Activated CD8-positive, alpha-beta memory T cell treated with anti-CD3 and anti-CD28 coated beads, Interleukin-2, amount 10 ng/mL, durations not matched to agents 7 days and 5 days (primary cell): ENCODE measurements around the gene DHX58. TPM values are rescaled to one million over a fixed set of nuclear protein-coding genes. Genes with fewer than 3 reads are reported as not detected.

Experiments
- ATAC-seq: fragments of 150-1000 bp; cut with Tn5 transposase; one replicate; pipeline ENCODE4 v1.10.0; 2021; ENCODE audit warnings: moderate library complexity
- CTCF ChIA-PET: fragments of 350-600 bp; sonication (Branson Sonifier 250); formaldehyde crosslinking; loops from one replicate; lab custom pipeline; 2021; ENCODE audit warnings: antibody characterized with exemption; lab: Charles Lee
- DNase-seq: peaks from one replicate; pipeline ENCODE4 v3.0.0-alpha.2; 2020
- H3K27ac Mint-ChIP-seq: one replicate; pipeline ENCODE4 v1.8.0; 2021; ENCODE audit warnings: mild to moderate bottlenecking, mixed read lengths
- H3K27me3 Mint-ChIP-seq: one replicate; pipeline ENCODE4 v1.8.0; 2021; ENCODE audit warnings: mixed read lengths
- H3K36me3 Mint-ChIP-seq: one replicate; pipeline ENCODE4 v1.8.0; 2021; ENCODE audit warnings: mild to moderate bottlenecking, mixed read lengths
- H3K4me1 Mint-ChIP-seq: one replicate; pipeline ENCODE4 v1.8.0; 2021; ENCODE audit warnings: mixed read lengths
- H3K4me3 Mint-ChIP-seq: one replicate; pipeline ENCODE4 v1.8.0; 2021; ENCODE audit warnings: mild to moderate bottlenecking, moderate library complexity, mixed read lengths
- H3K9me3 Mint-ChIP-seq: one replicate; pipeline ENCODE4 v1.8.0; 2022; ENCODE audit warnings: low read depth, mixed read lengths
- total RNA-seq, 2 experiments: library from RNA; stranded (reverse); gene quantifications; one replicate each; pipeline ENCODE4 v1.2.3, GENCODE V29; 2021

The DHX58 gene
- total RNA-seq, 2 experiments from 2014 or later, result 65.8 to 105 TPM

- Mint-ChIP-seq H3K27ac (no peak overlapping the region), H3K4me1 (no peaks in the 10 kb centered on the region), H3K4me3 (no peak overlapping the region), H3K9me3 (no peaks in the 10 kb centered on the region), H3K36me3 (no peaks in the 10 kb centered on the region), H3K27me3 (no peaks in the 10 kb centered on the region)
- DNase-seq (no peak), ATAC-seq (no peak)
- CTCF ChIA-PET, result no interaction called here
Measured at GRCh38 chr17:42081516-42082129, 30.9 kb downstream of the DHX58 start.

DNA sequence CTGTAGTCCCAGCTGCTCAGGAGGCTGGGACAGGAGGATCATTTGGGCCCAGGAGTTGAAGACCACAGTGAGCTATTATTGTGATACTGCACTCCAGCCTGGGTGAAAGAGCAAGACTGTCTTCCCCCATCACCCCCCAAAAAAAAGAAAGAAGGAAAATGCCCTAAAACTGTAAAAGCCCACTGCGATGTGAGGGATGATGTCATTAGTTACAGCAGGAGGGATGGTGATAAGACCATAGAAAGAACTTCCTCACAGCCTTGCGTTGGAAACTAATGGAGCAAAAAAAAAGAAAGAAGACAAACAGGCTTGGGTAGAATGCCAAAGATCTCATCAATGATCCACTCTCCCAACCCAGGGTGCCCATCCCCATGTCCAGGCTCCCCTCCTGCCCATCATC is 33.0 kb downstream of the DHX58 start:
- no peak overlapping the region for H3K27ac Mint-ChIP-seq
- CTCF ChIA-PET, result interaction anchor here (1.1 to 1.6 kb wide), 4 partner anchors 12 to 36 kb away, joined by 3 to 6 read pairs (median 4); no protein-coding TSS in a partner anchor

DNA sequence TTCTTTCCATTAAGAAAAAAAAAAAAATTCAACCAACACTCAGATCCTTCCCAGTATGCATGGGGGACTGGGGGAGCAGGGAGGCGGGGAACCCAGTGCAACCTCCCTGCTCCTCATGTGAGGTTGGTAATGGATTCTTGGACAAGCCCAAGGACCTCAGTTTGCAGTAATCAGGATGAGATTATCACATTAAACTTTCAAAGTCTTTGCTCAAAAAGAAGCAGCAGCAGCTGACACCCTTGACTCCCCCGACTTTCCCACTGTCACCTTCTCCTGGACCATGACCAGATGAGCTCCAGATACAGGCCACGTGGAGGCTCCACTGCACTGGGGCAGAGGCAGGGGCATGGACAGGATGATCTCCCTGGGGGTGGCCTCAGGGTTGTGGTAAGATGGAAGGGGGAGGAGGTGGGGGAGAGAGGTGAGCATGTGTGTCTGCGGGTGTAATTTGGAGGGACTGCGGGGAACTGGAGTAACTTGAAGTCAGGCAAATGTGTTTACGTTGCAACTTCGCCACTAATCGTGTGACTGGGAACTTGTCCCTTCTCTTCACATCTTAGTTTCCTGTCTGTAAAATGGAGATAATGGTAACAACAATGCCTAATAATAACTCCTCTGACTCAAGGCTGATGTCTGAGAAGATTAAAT is 34.0 kb downstream of the DHX58 start:
- Mint-ChIP-seq H3K27me3 (peaks cover 8% of the 10 kb centered on the region), H3K27ac (no peak overlapping the region), H3K4me1 (no peaks in the 10 kb centered on the region), H3K4me3 (no peak overlapping the region), H3K36me3 (no peaks in the 10 kb centered on the region), H3K9me3 (no peaks in the 10 kb centered on the region)
- CTCF ChIA-PET, result no interaction called here
- DNase-seq (no peak), ATAC-seq (no peak)

More for the DNA sequence above, 33.0 kb downstream of the DHX58 start:
- Mint-ChIP-seq H3K4me1 (no peaks in the 10 kb centered on the region), H3K27me3 (peaks cover 2% of the 10 kb centered on the region), H3K36me3 (no peaks in the 10 kb centered on the region), H3K4me3 (no peak overlapping the region), H3K9me3 (no peaks in the 10 kb centered on the region)
- no peak for DNase-seq
- ATAC-seq, result no peak

- Mint-ChIP-seq H3K4me1 (peaks cover 1% of the 10 kb centered on the region), H3K27ac (no peak overlapping the region), H3K9me3 (no peaks in the 10 kb centered on the region), H3K4me3 (no peak overlapping the region), H3K27me3 (peaks cover 16% of the 10 kb centered on the region), H3K36me3 (no peaks in the 10 kb centered on the region)
- ATAC-seq (no peak), DNase-seq (no peak)
- CTCF ChIA-PET, result interaction anchor here (0.7 to 2.9 kb wide), 3 partner anchors 11 to 27 kb away, joined by 3 to 17 read pairs (median 3); no protein-coding TSS in a partner anchor
Measured at GRCh38 chr17:42077755-42078154, 34.8 kb downstream of the DHX58 start.

DNA sequence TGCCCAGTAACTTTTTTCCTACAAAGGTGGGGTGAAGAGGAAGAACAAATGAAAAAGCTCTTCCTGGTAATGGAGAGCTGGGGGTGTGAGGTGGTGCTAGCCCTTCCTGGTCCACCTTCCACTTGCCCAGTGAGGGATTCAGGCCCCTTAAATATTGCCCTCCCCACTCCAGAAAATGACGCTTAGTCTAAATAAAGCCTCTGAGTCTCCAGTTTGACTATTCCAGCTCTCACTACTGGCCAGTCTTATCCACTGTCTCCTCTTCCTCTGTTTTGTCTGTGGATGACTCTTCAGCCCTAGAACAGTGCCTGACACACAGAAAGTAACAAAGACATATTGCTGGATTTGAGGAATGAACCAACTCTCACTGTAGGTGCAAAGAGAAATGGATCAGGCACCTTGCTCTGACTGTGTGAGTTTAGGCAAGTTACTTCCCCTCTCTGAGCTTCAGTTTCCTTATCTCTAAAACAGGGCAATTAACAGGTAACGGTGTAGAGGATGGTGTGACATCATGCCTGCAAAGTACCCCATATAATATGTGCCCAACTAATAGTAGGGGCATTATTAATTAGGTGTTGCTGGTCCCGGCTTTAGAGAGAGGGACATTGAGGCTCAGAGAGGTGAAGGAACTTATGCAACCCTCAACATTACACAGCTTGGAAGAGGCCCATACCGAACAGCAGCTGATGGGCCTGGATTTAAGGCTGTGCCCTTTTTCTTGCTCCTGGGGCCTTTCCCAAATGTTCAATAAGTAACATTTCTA is 35.5 kb downstream of the DHX58 start:
- no peaks in the 10 kb centered on the region for H3K9me3 Mint-ChIP-seq

DNA sequence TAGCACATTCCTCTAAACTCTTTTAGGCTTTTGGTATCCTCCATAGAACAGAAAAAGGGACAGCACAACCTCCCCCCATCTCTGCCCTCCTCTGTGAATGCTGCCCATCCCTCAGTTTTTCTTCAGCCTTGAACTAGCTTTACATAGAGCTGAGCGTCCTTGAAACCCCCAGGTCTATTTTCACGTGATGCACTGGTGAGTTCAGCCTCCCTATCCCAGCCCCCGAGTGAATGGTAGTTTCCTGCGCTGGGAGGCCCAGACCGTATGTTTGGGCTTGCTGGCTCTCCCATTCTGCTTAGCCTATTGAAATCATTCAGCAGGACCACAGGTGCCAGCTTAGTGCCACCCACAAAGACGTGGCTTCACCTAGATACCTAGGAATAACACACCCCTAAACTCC is 36.7 kb downstream of the DHX58 start:
- H3K27ac Mint-ChIP-seq, result no peak overlapping the region
- no peak for DNase-seq
- H3K4me1 Mint-ChIP-seq, result peaks cover 9% of the 10 kb centered on the region

More for the DNA sequence above, 35.5 kb downstream of the DHX58 start:
- no peak overlapping the region for H3K4me3 Mint-ChIP-seq
- no peak for DNase-seq
- ATAC-seq, result no peak
- H3K36me3 Mint-ChIP-seq, result no peaks in the 10 kb centered on the region
- CTCF ChIA-PET, result interaction anchor here (0.7 to 2.9 kb wide), 3 partner anchors 10 to 26 kb away, joined by 3 to 17 read pairs (median 3); no protein-coding TSS in a partner anchor
- H3K27ac Mint-ChIP-seq, result no peak overlapping the region
- peaks cover 18% of the 10 kb centered on the region for H3K27me3 Mint-ChIP-seq
- peaks cover 4% of the 10 kb centered on the region for H3K4me1 Mint-ChIP-seq

DNA sequence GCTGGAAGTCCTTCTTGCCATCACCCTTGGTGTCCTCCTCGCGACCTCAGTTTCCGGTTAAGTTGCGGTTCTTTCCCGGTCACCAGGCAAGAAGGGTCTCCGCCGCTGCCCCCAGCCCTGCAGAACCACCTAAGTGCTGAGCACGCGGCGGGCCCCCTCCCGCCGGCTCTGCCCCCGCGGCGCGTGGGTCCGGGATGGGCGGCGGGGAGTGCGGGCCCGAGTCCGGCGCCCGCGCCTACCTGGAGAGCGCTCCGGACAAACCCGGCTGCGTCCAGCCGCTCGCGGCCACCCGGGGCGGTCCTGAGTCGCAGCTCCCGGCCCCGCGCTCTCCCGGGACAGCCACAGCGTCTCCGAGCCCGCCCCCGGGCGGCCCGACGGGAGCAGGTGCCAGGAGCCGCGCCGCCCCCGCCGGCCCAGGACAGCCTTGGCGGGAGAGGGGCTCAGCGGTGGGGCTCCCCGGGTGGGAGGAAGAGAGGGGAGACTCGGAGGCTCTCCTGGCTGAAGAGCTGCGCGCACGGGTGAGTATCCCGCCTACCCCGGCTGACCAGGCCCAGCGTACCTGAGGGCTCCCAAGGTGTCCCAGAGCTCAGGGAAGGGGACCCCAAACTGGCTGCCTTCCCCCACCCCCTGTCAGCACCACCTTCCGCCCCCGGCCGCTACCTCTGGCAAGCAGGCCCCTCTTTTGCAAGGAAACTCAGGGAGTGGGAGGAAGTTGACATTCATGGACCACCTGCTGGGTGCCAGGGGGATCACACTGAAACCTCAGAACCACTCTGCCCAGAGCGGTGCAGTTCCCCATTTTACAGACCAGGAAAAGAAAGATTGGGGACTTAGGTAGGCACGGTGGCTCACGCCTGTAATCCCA is 40.0 kb downstream of the DHX58 start:
- H3K4me1 Mint-ChIP-seq, result peaks cover 9% of the 10 kb centered on the region
- peak overlapping the region; percentile 58 for H3K4me3 Mint-ChIP-seq
- CTCF ChIA-PET, result interaction anchor here (1.0 to 2.2 kb wide), 13 partner anchors 12 to 110 kb away, joined by 3 to 8 read pairs (median 4); partner anchors contain the start of genes DHX58 and DNAJC7
- no peak overlapping the region for H3K27ac Mint-ChIP-seq
- no peaks in the 10 kb centered on the region for H3K36me3 Mint-ChIP-seq
- H3K9me3 Mint-ChIP-seq, result no peaks in the 10 kb centered on the region
- DNase-seq (no peak), ATAC-seq (peak; percentile 34)
- peaks cover 27% of the 10 kb centered on the region for H3K27me3 Mint-ChIP-seq

More for the DNA sequence above, 36.7 kb downstream of the DHX58 start:
- no peaks in the 10 kb centered on the region for H3K9me3 Mint-ChIP-seq
- ATAC-seq, result no peak
- no peaks in the 10 kb centered on the region for H3K36me3 Mint-ChIP-seq
- no peak overlapping the region for H3K4me3 Mint-ChIP-seq
- CTCF ChIA-PET, result interaction anchor here (0.7 to 2.9 kb wide), 2 partner anchors 9 to 32 kb away, joined by 5 to 17 read pairs; no protein-coding TSS in a partner anchor
- peaks cover 27% of the 10 kb centered on the region for H3K27me3 Mint-ChIP-seq

DNA sequence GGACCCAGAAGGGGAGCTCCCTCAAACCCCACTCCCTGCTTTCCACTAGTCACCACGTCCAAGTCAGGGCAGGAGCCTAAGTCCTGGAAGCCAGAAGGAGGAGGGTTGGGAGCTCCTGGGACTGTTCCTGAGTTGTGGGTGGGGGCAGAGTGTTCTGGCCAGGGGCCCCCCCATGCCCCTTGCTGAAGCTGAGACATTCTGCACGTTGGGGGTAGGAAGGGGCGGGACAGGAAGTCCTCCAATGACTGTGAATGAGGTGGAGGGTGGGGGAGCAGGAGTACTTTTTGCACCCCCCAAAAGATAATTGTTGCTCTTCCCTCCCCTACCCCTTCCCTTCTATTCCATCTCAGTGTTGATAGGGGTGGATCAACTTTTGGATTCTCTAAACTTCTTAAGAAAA is 40.7 kb downstream of the DHX58 start:
- ATAC-seq (peak; percentile 31), DNase-seq (no peak)
- peaks cover 9% of the 10 kb centered on the region for H3K4me1 Mint-ChIP-seq
- no peaks in the 10 kb centered on the region for H3K36me3 Mint-ChIP-seq
- H3K27ac Mint-ChIP-seq, result no peak overlapping the region
- peaks cover 27% of the 10 kb centered on the region for H3K27me3 Mint-ChIP-seq
- CTCF ChIA-PET, result interaction anchor here (1.0 to 2.2 kb wide), 12 partner anchors 12 to 109 kb away, joined by 3 to 8 read pairs (median 4); partner anchors contain the start of genes DHX58 and DNAJC7
- peak overlapping the region; percentile 58 for H3K4me3 Mint-ChIP-seq
- no peaks in the 10 kb centered on the region for H3K9me3 Mint-ChIP-seq

GRCh38 chr17:42068979-42069378 is 43.5 kb downstream of the DHX58 start:
- CTCF ChIA-PET, result interaction anchor here (1.1 to 5.5 kb wide), 4 partner anchors 28 to 112 kb away, joined by 3 to 117 read pairs (median 4); partner anchors contain the start of genes DHX58, HSPB9, KAT2A and KCNH4
- Mint-ChIP-seq H3K4me3 (no peak overlapping the region), H3K27ac (no peak overlapping the region), H3K36me3 (no peaks in the 10 kb centered on the region), H3K27me3 (peaks cover 23% of the 10 kb centered on the region), H3K4me1 (peaks cover 21% of the 10 kb centered on the region), H3K9me3 (no peaks in the 10 kb centered on the region)
- ATAC-seq, result no peak
- DNase-seq, result no peak

- ATAC-seq, result peak; percentile 58
- Mint-ChIP-seq H3K27ac (no peak overlapping the region), H3K4me3 (no peak overlapping the region), H3K27me3 (peaks cover 11% of the 10 kb centered on the region), H3K9me3 (no peaks in the 10 kb centered on the region), H3K36me3 (no peaks in the 10 kb centered on the region), H3K4me1 (peaks cover 29% of the 10 kb centered on the region)
- CTCF ChIA-PET, result interaction anchor here (0.7 to 5.5 kb wide), 22 partner anchors 9 to 339 kb away, joined by 3 to 117 read pairs (median 4); partner anchors contain the start of genes DHX58, DNAJC7, HSPB9 and JUP
- DNase-seq, result peak; percentile 80
Measured at GRCh38 chr17:42067371-42068091, 45.0 kb downstream of the DHX58 start.

GRCh38 chr17:42065201-42065600 is 47.3 kb downstream of the DHX58 start:
- DNase-seq (no peak), ATAC-seq (peak; percentile 35)
- H3K4me3 Mint-ChIP-seq, result no peak overlapping the region
- CTCF ChIA-PET, result interaction anchor here (0.7 to 5.5 kb wide), 16 partner anchors 11 to 223 kb away, joined by 3 to 117 read pairs (median 5); partner anchors contain the start of genes DHX58, DNAJC7, HSPB9 and KAT2A
- no peak overlapping the region for H3K27ac Mint-ChIP-seq
- no peaks in the 10 kb centered on the region for H3K9me3 Mint-ChIP-seq
- H3K27me3 Mint-ChIP-seq, result no peaks in the 10 kb centered on the region
- H3K4me1 Mint-ChIP-seq, result peaks cover 22% of the 10 kb centered on the region
- no peaks in the 10 kb centered on the region for H3K36me3 Mint-ChIP-seq
